Nephron (organoid): Measurements from ENCODE around the gene PAX5.
"Not testable (repeated sequence)": the region's sequence is repeated elsewhere in the genome, so short reads cannot be mapped to it uniquely, and the experiment has no call there.

Source experiments
- H3K27ac Mint-ChIP-seq, 3 experiments: 2 replicates each; pipeline ENCODE4 v1.8.0; 2020; ENCODE audit warnings: mixed read lengths in 3 of 3, mild to moderate bottlenecking in 2 of 3, moderate library complexity in 1 of 3
- H3K27me3 Mint-ChIP-seq: 2 replicates; pipeline ENCODE4 v1.8.0; 2021; ENCODE audit warnings: low read depth, mild to moderate bottlenecking, moderate library complexity, mixed read lengths
- H3K36me3 Mint-ChIP-seq: 2 replicates; pipeline ENCODE4 v1.8.0; 2020; ENCODE audit warnings: low read depth, mixed read lengths
- H3K4me1 Mint-ChIP-seq: 2 replicates; pipeline ENCODE4 v1.8.0; 2020; ENCODE audit warnings: mixed read lengths
- H3K4me3 Mint-ChIP-seq, 3 experiments: 2 replicates each; pipeline ENCODE4 v1.8.0; 2020; ENCODE audit warnings: mild to moderate bottlenecking in 3 of 3, mixed read lengths in 3 of 3, moderate library complexity in 2 of 3
- H3K9me3 Mint-ChIP-seq: 2 replicates; pipeline ENCODE4 v1.8.0; 2020; ENCODE audit warnings: mixed read lengths
- CTCF ChIP-seq, 3 experiments: fragments of 200-600 bp; sonication (generic); IDR thresholded peaks; one replicate each; pipeline ENCODE4 v1.5.0; 2021; ENCODE audit warnings: antibody characterized with exemption in 3 of 3; ENCODE audit not compliant: unreplicated experiment in 3 of 3

The PAX5 gene

GRCh38 chr9:37066139-37066725, 32.2 kb upstream of the PAX5 start:
- no peaks in the 10 kb centered on the region for H3K9me3 Mint-ChIP-seq
- H3K27ac Mint-ChIP-seq: no peak overlapping the region
- TF ChIP-seq CTCF (IDR thresholded peaks at IDR 0.05; ENCODE audit: unreplicated experiment in 3 of 3): no peak
- H3K4me3 Mint-ChIP-seq: no peak overlapping the region
- peaks cover 62% of the 10 kb centered on the region for H3K27me3 Mint-ChIP-seq
- no peaks in the 10 kb centered on the region for H3K36me3 Mint-ChIP-seq
- no peaks in the 10 kb centered on the region for H3K4me1 Mint-ChIP-seq

- peaks cover 79% of the 10 kb centered on the region for H3K27me3 Mint-ChIP-seq
- H3K9me3 Mint-ChIP-seq: no peaks in the 10 kb centered on the region
- H3K4me3 Mint-ChIP-seq: no peak overlapping the region
- no peaks in the 10 kb centered on the region for H3K4me1 Mint-ChIP-seq
- TF ChIP-seq CTCF (IDR thresholded peaks at IDR 0.05; ENCODE audit: unreplicated experiment in 3 of 3): no peak
- no peak overlapping the region for H3K27ac Mint-ChIP-seq
- H3K36me3 Mint-ChIP-seq: no peaks in the 10 kb centered on the region
Observed at GRCh38 chr9:37062336-37062735, 28.3 kb upstream of the PAX5 start.

GRCh38 chr9:37061768-37062167, 27.7 kb upstream of the PAX5 start:
- no peak for TF ChIP-seq CTCF (IDR thresholded peaks at IDR 0.05; ENCODE audit: unreplicated experiment in 3 of 3)
- Mint-ChIP-seq H3K27ac (no peak overlapping the region), H3K4me3 (no peak overlapping the region), H3K36me3 (no peaks in the 10 kb centered on the region), H3K9me3 (no peaks in the 10 kb centered on the region), H3K4me1 (no peaks in the 10 kb centered on the region), H3K27me3 (peaks cover 80% of the 10 kb centered on the region)

- H3K4me1 Mint-ChIP-seq: no peaks in the 10 kb centered on the region
- H3K36me3 Mint-ChIP-seq: no peaks in the 10 kb centered on the region
- TF ChIP-seq CTCF (IDR thresholded peaks at IDR 0.05; ENCODE audit: unreplicated experiment in 3 of 3): no peak
- H3K9me3 Mint-ChIP-seq: no peaks in the 10 kb centered on the region
- no peak overlapping the region for H3K27ac Mint-ChIP-seq
- H3K4me3 Mint-ChIP-seq: no peak overlapping the region
- peaks cover 80% of the 10 kb centered on the region for H3K27me3 Mint-ChIP-seq
Observed at GRCh38 chr9:37060833-37061232, 26.8 kb upstream of the PAX5 start.

- H3K4me1 Mint-ChIP-seq: no peaks in the 10 kb centered on the region
Observed at GRCh38 chr9:37056046-37056920, 22.2 kb upstream of the PAX5 start.

GRCh38 chr9:37054363-37054720, 20.3 kb upstream of the PAX5 start:
- H3K4me3 Mint-ChIP-seq, H3K4me1 Mint-ChIP-seq, H3K27ac Mint-ChIP-seq, H3K36me3 Mint-ChIP-seq, H3K9me3 Mint-ChIP-seq: not testable (repeated sequence)
- peaks cover 95% of the 10 kb centered on the region for H3K27me3 Mint-ChIP-seq

More at GRCh38 chr9:37056046-37056920, 22.2 kb upstream of the PAX5 start:
- TF ChIP-seq CTCF (IDR thresholded peaks at IDR 0.05; ENCODE audit: unreplicated experiment in 3 of 3): no peak
- H3K27ac Mint-ChIP-seq: no peak overlapping the region
- no peaks in the 10 kb centered on the region for H3K9me3 Mint-ChIP-seq
- H3K27me3 Mint-ChIP-seq: peaks cover 86% of the 10 kb centered on the region
- H3K36me3 Mint-ChIP-seq: no peaks in the 10 kb centered on the region
- H3K4me3 Mint-ChIP-seq: no peak overlapping the region
